HepG2 (cell line): Measurements from ENCODE around the gene SEC14L5. TPM values are rescaled to one million over a fixed set of nuclear protein-coding genes. Genes with fewer than 3 reads are reported as not detected.
"Not testable (repeated sequence)": the region's sequence is repeated elsewhere in the genome, so short reads cannot be mapped to it uniquely, and the experiment has no call there.

Experiments used
- ATAC-seq: fragments of 200-7000 bp; cut with Tn5 transposase; 3 replicates; pipeline ENCODE4 v1.9.1; 2020; ENCODE audit warnings: mild to moderate bottlenecking, moderate library complexity
- BruUV-seq: library from RNA; stranded (reverse); fragments of 400-500 nt; replicated peaks from 2 replicates; lab custom pipeline; 2021; lab: Mats Ljungman, UMichigan
- CTCF ChIA-PET: fragments of 300-600 bp; formaldehyde crosslinking; extraction: SDS; loops from one replicate; lab custom pipeline; 2021; ENCODE audit warnings: low total read pairs, inconsistent platforms, low intra/inter-chr PET ratio; lab: Yijun Ruan, JAX
- POLR2A ChIA-PET: fragments of 350-600 bp; sonication (Branson Sonifier 250); formaldehyde crosslinking; loops from one replicate; lab custom pipeline; 2020; ENCODE audit warnings: antibody characterized with exemption, inconsistent platforms; lab: Yijun Ruan, JAX
- DNase-seq: peaks from one replicate; pipeline ENCODE4 v3.0.0-alpha.2; 2015; ENCODE audit warnings: low spot score
- FAIRE-seq: peaks from 3 replicates; lab custom pipeline; 2011; peaks lifted over from hg19 to GRCh38; lab: Jason Lieb, UNC
- H2AFZ ChIP-seq: one replicate; pipeline ENCODE4 v1.6.1; 2011; ENCODE audit warnings: low read length, inconsistent platforms
- H3K27ac ChIP-seq: fragments of 300-600 bp; 3 replicates; pipeline ENCODE4 v1.8.0; 2011; ENCODE audit warnings: mixed run types, mild to moderate bottlenecking, mixed read lengths, low read length, inconsistent platforms; ENCODE audit not compliant: insufficient read depth; ENCODE audit errors: extremely low read length
- H3K27me3 ChIP-seq, 2 experiments: fragments of 200-600 bp in 1 of 2; 2 replicates in 1 of 2; 3 replicates in 1 of 2; pipeline versions ENCODE4 v1.6.0 to v1.8.0; 2011; ENCODE audit warnings: low read length in 2 of 2, mild to moderate bottlenecking in 2 of 2, moderate library complexity in 2 of 2, inconsistent platforms in 1 of 2; ENCODE audit not compliant: insufficient read depth in 2 of 2, control insufficient read depth in 1 of 2
- H3K36me3 ChIP-seq, 2 experiments: fragments of 200-600 bp in 1 of 2; replicated peaks in 1 of 2; 2 replicates in 1 of 2; 3 replicates in 1 of 2; pipeline versions ENCODE4 v1.5.1 to v1.8.0; 2011; ENCODE audit warnings: low read length in 2 of 2, inconsistent platforms in 1 of 2; ENCODE audit not compliant: insufficient read depth in 2 of 2, control insufficient read depth in 1 of 2
- H3K4me1 ChIP-seq: 2 replicates; pipeline ENCODE4 v1.5.1; 2012; ENCODE audit warnings: low read length, inconsistent platforms; ENCODE audit not compliant: insufficient read depth
- H3K4me2 ChIP-seq: 2 replicates; pipeline ENCODE4 v1.6.0; 2011; ENCODE audit warnings: low read depth, low read length, inconsistent platforms
- H3K4me3 ChIP-seq, 3 experiments: fragments of 200-600 bp in 1 of 3; sonication (generic), shearing (Covaris generic) in 1 of 3; replicated peaks in 1 of 3; 2 replicates each; pipeline ENCODE4 v1.5.1; 2011 to 2016; ENCODE audit warnings: low read length in 3 of 3, inconsistent platforms in 2 of 3, low read depth in 2 of 3, mild to moderate bottlenecking in 2 of 3, control low read depth in 1 of 3, mixed read lengths in 1 of 3; ENCODE audit not compliant: insufficient read depth in 1 of 3
- H3K79me2 ChIP-seq: one replicate; pipeline ENCODE4 v1.6.1; 2011; ENCODE audit warnings: low read length, inconsistent platforms; ENCODE audit not compliant: insufficient read depth
- H3K9ac ChIP-seq: 2 replicates; pipeline ENCODE4 v1.6.0; 2011; ENCODE audit warnings: mild to moderate bottlenecking, low read depth, low read length, inconsistent platforms; ENCODE audit not compliant: insufficient read depth
- H3K9me3 ChIP-seq: 2 replicates; pipeline ENCODE4 v1.5.1; 2012; ENCODE audit warnings: mild to moderate bottlenecking, low read length
- H4K20me1 ChIP-seq: 2 replicates; pipeline ENCODE4 v1.6.0; 2011; ENCODE audit warnings: inconsistent platforms, mild to moderate bottlenecking, low read length, moderate library complexity; ENCODE audit not compliant: insufficient read depth
- KMT2A ChIP-seq: sonication (generic); formaldehyde crosslinking; IDR thresholded peaks from 2 replicates; pipeline ENCODE4 v1.4.0; 2020; ENCODE audit warnings: missing genetic modification reagents
- ZNF121 ChIP-seq: sonication (generic); formaldehyde crosslinking; IDR thresholded peaks from 2 replicates; pipeline ENCODE4 v1.5.0; 2020; ENCODE audit warnings: mild to moderate bottlenecking, missing genetic modification reagents
- ZNF17 ChIP-seq: sonication (generic); formaldehyde crosslinking; IDR thresholded peaks from 2 replicates; pipeline ENCODE4 v1.5.0; 2020; ENCODE audit warnings: mild to moderate bottlenecking, missing genetic modification reagents
- ZNF770 ChIP-seq: sonication (generic); formaldehyde crosslinking; IDR thresholded peaks from 2 replicates; pipeline ENCODE4 v1.5.0; 2020; ENCODE audit warnings: mild to moderate bottlenecking, missing genetic modification reagents
- WGBS: methylation state at CpG from one replicate; pipeline ENCODE4 v1.1.6; 2017; ENCODE audit warnings: low lambda C conversion rate; 5-methylcytosine and 5-hydroxymethylcytosine counted together
- in situ Hi-C: cut with HindIII; loops from 2 replicates; pipeline ENCODE4 v1.10.0; 2017; ENCODE audit warnings: low pct_unique_long_range_greater_than_20kb; ENCODE audit not compliant: extremely low pct_ligation_motif_present
- intact Hi-C: fragments of 100-400 bp; cut with micrococcal nuclease; formaldehyde crosslinking; loops from one replicate; pipeline ENCODE4 v1.10.0; 2022; ENCODE audit not compliant: unreplicated experiment
- polyA plus RNA-seq, 8 experiments: library from polyadenylated mRNA; depleted of rRNA in 3 of 8; stranded (reverse) in 7 of 8; unstranded in 1 of 8; fragments of >200 nt; fragmentation: Illumina TruSeq in 4 of 8; extraction: Trizol in 4 of 8; gene quantifications; 2 replicates each; pipeline versions ENCODE4 v1.2.1 to v1.2.3, GENCODE V29; 2011 to 2016; ENCODE audit warnings: low read depth in 4 of 8, missing spikeins in 1 of 8, mixed read lengths in 1 of 8; ENCODE audit not compliant: insufficient read depth in 1 of 8
- total RNA-seq, 5 experiments: library from RNA; depleted of rRNA; stranded (reverse); fragments of >200 nt; fragmentation: Illumina TruSeq; extraction: Trizol; gene quantifications; 2 replicates each; pipeline ENCODE4 v1.2.3, GENCODE V29; 2016; ENCODE audit warnings: low read depth in 1 of 5
- TF ChIP-seq, protein P1 (sequence below): sonication (generic); formaldehyde crosslinking; IDR thresholded peaks from 2 replicates; pipeline ENCODE4 v1.5.0; 2020; ENCODE audit warnings: missing genetic modification reagents
- TF ChIP-seq, protein P2 (sequence below): sonication (generic); formaldehyde crosslinking; IDR thresholded peaks from 2 replicates; pipeline ENCODE4 v1.5.1; 2020; ENCODE audit warnings: mild to moderate bottlenecking, missing genetic modification reagents, borderline replicate concordance

The SEC14L5 gene
- total and polyA plus RNA-seq, 2 of the 13 experiments (the other 11 are each of a cell fraction or from before 2014, with no cell fraction given) = 0.40 to 0.42 TPM

DNA sequence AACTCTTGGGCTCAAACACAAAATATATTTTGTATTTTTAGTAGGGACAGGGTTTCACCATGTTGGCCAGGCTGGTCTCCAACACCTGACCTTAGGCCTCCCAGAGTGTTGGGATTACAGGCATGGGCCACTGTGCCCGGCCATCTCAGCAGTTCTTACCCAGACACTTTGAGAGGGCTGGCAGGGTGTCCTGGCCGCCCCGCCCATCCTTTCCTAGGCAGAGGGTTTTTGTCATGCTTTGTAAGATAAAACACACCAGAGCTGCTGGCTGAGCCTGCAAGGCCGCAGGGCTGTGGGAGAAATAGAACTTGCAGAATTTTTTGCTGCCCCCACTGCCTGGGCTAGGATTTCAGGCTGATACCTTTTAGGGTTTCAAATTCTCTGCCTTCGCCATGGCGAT, 29.9 kb upstream of the SEC14L5 start (continued):
- TF ChIP-seq, protein P1, sequence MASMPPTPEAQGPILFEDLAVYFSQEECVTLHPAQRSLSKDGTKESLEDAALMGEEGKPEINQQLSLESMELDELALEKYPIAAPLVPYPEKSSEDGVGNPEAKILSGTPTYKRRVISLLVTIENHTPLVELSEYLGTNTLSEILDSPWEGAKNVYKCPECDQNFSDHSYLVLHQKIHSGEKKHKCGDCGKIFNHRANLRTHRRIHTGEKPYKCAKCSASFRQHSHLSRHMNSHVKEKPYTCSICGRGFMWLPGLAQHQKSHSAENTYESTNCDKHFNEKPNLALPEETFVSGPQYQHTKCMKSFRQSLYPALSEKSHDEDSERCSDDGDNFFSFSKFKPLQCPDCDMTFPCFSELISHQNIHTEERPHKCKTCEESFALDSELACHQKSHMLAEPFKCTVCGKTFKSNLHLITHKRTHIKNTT (CRISPR knock-in tag) = no peak
- no peak for TF ChIP-seq KMT2A (CRISPR knock-in tag)
- TF ChIP-seq, protein P2, sequence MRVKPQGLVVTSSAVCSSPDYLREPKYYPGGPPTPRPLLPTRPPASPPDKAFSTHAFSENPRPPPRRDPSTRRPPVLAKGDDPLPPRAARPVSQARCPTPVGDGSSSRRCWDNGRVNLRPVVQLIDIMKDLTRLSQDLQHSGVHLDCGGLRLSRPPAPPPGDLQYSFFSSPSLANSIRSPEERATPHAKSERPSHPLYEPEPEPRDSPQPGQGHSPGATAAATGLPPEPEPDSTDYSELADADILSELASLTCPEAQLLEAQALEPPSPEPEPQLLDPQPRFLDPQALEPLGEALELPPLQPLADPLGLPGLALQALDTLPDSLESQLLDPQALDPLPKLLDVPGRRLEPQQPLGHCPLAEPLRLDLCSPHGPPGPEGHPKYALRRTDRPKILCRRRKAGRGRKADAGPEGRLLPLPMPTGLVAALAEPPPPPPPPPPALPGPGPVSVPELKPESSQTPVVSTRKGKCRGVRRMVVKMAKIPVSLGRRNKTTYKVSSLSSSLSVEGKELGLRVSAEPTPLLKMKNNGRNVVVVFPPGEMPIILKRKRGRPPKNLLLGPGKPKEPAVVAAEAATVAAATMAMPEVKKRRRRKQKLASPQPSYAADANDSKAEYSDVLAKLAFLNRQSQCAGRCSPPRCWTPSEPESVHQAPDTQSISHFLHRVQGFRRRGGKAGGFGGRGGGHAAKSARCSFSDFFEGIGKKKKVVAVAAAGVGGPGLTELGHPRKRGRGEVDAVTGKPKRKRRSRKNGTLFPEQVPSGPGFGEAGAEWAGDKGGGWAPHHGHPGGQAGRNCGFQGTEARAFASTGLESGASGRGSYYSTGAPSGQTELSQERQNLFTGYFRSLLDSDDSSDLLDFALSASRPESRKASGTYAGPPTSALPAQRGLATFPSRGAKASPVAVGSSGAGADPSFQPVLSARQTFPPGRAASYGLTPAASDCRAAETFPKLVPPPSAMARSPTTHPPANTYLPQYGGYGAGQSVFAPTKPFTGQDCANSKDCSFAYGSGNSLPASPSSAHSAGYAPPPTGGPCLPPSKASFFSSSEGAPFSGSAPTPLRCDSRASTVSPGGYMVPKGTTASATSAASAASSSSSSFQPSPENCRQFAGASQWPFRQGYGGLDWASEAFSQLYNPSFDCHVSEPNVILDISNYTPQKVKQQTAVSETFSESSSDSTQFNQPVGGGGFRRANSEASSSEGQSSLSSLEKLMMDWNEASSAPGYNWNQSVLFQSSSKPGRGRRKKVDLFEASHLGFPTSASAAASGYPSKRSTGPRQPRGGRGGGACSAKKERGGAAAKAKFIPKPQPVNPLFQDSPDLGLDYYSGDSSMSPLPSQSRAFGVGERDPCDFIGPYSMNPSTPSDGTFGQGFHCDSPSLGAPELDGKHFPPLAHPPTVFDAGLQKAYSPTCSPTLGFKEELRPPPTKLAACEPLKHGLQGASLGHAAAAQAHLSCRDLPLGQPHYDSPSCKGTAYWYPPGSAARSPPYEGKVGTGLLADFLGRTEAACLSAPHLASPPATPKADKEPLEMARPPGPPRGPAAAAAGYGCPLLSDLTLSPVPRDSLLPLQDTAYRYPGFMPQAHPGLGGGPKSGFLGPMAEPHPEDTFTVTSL = no peak
- no peak for TF ChIP-seq ZNF17

GRCh38 chr16:4929619-4930018, 28.5 kb upstream of the SEC14L5 start:
- intact Hi-C loops, BruUV-seq, CTCF ChIA-PET: not testable (repeated sequence)

More at GRCh38 chr16:4929619-4930018, 28.5 kb upstream of the SEC14L5 start:
- TF ChIP-seq ZNF770 (CRISPR knock-in tag) (peak; percentile 43; the same call in 1 of the 2 replicates), ZNF121 (CRISPR knock-in tag) (peak; percentile 71)
- H3K79me2 ChIP-seq, H3K4me2 ChIP-seq, H3K27me3 ChIP-seq, in situ Hi-C loops, DNase-seq, ATAC-seq, H3K27ac ChIP-seq, H2AFZ ChIP-seq, FAIRE-seq, H3K9ac ChIP-seq, H3K9me3 ChIP-seq, H3K36me3 ChIP-seq, H4K20me1 ChIP-seq, H3K4me3 ChIP-seq: not testable (repeated sequence)
- 99% methylated on average over 4 of the region's 4 CpGs for WGBS
- POLR2A ChIA-PET = interaction anchor here (1.6 kb wide), 1 partner anchor 14 kb away, joined by 4 read pairs; no protein-coding TSS in a partner anchor
- H3K4me1 ChIP-seq = peaks cover 15% of the 10 kb centered on the region
